HT1080 (cell line): Measurements from ENCODE around the gene TLCD2. TPM values are rescaled to one million over a fixed set of nuclear protein-coding genes. Genes with fewer than 3 reads are reported as not detected.

Experiments
- DNase-seq: peaks from one replicate; pipeline ENCODE4 v3.0.0-alpha.2; 2015; ENCODE audit warnings: low read depth
- total RNA-seq: library from RNA; depleted of rRNA; stranded (reverse); fragments of >200 nt; shearing (Covaris generic); gene quantifications from 2 replicates; pipeline ENCODE4 v1.2.3, GENCODE V29; 2014

The TLCD2 gene
- total RNA-seq, 1 experiment from 2014 or later = 0.64 TPM

DNA sequence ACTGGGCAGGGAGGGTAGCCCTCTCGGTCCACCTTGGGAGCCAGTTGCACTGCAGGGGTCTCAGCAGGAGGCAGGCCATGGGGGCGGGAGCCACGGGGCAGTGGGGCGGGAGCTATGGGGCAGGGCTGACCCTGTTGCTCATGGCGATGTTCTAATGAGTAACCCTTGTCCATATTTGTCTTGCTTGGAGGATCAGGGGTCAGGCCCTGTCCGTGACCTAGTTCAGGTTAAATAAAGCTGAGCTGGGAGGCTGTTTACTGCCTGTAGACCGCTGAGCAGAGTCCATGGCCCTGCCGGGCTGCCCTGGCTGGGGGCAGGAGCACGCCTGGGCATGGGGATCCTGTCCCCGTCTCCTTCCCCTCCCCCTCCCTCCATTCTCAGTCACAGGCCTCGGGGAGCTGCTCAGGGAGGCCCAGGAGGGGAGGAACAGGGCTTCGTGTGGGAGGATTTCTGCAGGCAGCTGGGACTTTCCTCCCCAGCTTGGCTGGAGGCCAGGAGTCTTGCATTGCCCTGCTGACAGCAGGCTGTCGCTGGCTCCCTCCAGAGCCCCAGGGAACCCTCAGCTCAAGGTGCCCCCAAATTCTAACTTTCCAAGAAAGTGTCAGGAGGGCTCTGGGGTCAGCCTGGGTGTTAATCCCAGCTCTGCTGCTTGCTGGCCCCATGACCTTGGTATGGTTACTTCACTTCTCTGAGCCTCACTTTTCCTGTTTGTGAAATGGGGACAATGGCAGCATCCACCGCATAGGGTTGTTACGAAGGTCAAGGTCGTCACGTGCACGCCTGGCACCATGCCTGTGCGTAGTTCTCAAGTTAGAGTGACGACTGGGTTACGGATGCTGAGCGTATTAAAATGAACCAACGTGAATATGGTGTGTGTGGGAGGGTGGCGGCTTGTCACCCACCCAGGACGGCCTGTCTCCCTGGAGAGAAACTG, 26.4 kb upstream of the TLCD2 start:
- peak; percentile 51 for DNase-seq

DNA sequence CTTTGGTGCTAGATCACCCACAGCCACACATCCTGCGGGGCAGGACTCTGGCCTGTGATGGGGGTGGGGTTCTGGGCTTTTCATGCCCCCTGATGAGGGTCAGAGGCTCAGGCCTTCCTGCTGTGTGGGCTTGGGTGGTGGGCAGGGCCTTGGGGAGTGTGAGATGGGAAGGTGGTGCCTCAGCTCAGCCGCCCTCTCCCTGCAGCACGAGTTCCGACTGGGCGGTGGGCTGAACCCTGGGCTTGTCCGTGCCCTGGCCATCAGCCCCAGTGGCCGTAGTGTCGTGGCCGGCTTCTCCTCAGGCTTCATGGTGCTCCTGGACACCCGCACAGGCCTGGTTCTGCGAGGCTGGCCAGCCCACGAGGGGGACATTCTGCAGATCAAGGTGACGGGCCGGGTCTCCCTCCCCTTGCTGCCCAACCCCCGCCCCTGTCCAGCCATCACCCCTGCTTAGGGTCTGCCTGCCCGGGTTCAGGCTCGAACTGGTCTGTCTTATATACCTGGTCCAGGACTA, 25.7 kb upstream of the TLCD2 start:
- DNase-seq = no peak

DNA sequence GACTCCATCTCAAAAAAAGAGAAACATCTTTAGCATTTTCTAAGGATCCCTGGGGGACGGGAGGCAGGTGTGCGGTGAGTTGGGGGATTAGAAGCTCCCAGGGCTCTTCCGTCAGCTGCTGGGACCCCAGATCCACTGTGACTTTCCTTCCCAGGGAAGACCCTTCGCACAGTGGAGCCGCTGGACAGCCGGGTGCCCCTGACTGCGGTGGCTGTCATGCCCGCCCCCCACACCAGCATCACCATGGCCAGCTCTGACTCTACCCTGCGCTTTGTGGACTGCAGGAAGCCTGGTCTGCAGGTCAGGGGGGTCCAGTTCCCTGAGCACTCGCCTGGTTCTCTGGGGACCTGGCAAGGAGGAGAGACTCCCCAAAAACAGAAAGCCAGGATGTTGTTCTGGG, 25.2 kb upstream of the TLCD2 start:
- no peak for DNase-seq

DNA sequence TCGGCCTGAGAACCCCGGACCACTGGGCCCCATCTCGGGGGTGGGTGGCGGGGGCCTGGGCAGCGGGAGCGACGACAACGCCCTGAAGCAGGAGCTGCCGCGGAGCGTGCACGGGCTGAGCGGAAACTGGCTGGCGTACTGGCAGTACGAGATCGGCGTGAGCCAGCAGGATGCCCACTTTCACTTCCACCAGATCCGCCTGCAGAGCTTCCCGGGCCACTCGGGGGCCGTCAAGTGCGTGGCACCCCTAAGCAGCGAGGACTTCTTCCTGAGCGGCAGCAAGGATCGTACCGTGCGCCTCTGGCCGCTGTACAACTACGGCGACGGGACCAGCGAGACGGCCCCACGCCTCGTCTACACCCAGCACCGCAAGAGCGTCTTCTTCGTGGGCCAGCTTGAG, 23.6 kb upstream of the TLCD2 start:
- no peak for DNase-seq

DNA sequence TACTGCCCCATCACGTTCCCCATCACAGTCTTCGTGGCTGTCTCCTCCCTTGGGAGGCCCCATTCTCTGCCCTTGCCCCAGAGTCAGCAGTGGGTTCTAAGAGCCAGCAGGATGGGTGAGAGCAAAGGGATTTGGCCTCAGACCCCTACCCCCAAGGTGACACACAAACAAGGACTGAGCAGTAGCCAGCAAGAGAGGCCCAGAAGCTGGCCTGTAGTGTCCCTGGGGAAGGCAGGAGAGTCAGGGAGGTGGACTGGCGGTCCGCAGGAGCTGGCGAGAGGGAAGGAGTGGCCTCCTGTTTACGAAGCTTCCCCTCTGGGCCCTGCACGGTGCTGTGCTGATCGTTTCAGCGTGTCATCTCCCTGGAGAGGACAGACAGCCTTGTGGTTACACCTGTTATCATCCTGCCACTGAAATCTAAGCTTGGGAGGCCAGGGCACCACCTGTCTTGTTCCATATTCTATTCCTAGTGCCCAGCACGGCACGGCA, 22.7 kb upstream of the TLCD2 start:
- no peak for DNase-seq

DNA sequence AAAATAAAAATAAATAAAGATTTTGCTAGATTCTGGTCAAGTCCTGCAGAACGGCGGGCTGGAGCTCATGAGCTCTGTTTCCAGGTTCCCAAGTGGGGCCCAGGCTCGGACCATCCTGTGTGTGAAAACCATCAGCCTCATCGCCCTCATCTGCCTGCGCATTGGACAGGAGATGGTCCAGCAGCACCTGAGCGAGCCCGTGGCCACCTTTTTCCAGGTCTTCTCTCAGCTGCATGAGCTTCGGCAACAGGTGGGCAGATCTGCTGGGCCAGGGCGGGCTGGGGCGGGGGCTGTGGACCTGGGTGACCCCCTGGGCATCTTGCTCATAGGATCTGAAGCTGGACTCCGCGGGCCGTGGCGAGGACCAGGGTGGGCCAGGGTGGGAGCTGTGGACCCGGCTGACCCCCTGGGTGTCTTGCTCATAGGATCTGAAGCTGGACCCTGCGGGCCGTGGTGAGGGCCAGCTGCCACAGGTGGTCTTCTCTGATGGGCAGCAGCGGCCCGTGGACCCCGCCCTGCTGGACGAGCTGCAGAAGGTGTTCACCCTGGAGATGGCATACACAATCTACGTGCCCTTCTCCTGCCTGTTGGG, 22.2 kb upstream of the TLCD2 start:
- no peak for DNase-seq

DNA sequence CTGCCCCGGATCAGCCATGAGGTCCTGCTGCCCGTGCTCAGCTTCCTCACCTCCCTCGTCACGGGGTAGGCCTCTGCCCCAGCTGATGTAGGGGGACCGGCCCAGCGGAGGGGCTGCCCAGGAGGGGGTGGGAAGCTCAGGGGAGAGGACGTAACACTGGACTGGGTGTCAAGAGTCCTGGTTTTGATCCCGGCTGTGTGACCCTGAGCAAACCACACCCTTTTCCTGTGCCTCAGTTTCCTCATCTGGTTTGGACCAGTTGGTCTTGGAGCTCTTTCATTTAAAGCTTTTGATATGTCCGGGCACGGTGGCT, 21.0 kb upstream of the TLCD2 start:
- DNase-seq = no peak

DNA sequence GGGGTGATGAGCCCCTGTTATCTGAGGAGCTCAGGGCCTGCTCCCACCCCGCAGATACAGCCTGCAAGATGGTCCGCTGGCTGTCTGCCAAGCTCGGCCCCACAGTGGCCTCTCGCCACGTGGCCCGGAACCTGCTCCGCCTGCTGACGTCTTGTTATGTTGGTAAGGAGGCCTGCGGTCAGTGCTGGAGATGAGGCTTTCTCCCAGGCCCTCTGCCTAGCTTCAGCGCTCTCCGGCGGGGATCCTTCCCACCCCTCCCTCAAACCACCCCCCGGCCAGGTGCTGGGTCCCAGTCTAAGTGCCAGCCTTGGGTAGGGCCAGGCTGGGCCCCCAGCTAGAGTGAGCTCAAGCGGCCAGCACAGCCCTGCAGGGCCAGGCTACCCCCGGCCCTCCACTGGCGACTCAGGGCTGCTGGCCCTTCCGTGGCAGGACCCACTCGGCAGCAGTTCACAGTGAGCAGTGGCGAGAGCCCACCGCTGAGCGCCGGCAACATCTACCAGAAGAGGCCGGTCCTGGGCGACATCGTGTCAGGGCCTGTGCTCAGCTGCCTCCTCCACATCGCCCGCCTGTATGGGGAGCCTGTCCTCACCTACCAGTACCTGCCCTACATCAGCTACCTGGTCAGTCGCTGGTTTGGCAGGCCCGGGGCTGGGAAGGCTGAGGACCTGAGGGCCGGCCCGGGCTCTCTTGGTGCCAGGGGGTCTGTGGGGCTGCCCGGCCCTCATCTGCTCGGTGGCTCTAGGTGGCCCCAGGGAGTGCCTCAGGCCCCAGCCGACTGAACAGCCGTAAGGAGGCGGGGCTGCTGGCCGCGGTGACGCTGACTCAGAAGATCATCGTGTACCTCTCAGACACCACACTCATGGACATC, 20.4 kb upstream of the TLCD2 start:
- DNase-seq = peak; percentile 72

DNA sequence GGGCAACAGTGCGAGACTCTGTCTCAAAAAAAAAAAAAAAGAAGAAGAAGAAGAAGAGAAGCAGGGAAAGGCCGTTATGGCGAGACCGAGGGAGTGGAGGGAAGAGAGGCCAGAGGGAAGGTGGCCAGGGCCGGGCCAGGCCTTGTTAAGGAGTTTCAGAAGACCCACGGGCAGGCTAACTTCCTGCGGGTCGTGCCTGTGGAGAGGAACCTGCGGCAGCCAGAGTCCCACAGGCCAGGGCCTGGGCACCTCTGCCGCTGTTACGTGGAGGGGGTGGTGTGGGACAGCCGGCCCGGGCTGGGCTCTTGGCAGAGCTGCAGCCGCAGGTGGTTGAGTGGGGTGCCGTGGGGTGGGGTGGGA, 19.8 kb upstream of the TLCD2 start:
- DNase-seq = no peak

DNA sequence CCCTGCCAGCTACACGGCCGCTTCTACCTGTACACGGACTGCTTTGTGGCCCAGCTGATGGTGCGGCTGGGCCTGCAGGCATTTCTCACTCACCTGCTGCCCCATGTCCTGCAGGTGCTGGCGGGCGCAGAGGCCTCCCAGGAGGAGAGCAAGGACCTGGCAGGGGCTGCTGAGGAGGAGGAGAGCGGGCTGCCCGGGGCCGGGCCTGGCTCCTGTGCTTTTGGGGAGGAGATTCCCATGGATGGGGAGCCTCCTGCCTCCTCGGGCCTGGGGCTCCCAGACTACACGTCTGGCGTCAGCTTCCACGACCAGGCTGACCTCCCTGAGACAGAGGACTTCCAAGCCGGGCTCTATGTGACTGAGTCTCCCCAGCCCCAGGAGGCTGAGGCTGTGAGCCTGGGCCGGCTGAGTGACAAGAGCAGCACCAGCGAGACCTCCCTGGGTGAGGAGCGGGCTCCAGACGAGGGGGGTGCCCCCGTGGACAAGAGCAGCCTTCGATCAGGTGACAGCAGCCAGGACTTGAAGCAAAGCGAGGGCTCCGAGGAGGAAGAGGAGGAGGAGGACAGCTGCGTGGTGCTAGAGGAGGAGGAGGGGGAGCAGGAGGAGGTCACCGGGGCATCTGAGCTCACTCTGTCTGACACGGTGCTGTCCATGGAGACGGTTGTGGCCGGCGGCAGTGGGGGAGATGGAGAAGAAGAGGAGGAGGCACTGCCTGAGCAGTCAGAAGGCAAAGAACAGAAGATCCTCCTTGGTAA, 17.9 kb upstream of the TLCD2 start:
- no peak for DNase-seq

DNA sequence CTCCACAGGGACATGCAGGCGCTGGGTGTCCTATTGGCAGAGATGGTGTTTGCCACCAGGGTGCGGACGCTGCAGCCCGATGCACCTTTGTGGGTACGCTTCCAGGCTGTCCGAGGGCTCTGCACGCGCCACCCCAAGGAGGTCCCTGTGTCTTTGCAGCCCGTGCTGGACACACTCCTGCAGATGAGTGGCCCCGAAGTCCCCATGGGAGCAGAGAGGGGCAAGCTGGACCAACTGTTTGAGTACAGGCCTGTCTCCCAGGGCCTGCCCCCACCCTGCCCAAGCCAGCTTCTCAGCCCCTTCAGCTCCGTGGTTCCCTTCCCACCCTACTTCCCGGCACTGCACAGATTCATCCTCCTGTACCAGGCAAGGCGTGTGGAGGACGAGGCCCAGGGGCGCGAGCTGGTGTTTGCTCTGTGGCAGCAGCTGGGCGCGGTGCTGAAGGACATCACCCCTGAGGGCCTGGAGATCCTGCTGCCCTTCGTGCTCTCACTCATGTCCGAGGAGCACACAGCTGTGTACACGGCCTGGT, 17.1 kb upstream of the TLCD2 start:
- DNase-seq = no peak

DNA sequence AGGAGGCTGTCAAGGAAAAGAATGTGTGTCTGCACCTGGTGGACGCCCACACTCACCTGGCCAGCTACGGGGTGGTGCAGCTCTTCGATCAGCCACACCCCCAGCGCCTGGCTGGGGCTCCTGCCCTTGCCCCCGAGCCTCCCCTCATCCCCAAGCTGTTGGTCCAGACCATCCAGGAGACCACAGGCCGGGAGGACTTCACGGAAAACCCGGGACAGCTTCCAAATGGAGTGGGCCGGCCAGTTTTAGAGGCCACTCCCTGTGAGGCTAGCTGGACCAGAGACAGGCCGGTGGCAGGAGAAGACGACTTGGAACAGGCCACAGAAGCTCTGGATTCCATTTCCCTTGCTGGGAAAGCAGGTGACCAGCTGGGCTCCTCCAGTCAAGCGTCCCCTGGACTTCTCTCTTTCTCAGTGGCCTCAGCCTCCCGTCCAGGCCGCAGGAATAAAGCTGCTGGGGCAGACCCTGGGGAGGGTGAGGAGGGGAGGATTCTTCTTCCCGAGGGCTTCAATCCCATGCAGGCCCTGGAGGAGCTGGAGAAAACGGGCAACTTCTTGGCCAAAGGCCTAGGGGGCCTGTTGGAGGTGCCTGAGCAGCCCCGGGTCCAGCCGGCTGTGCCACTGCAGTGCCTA, 16.6 kb upstream of the TLCD2 start:
- no peak for DNase-seq

DNA sequence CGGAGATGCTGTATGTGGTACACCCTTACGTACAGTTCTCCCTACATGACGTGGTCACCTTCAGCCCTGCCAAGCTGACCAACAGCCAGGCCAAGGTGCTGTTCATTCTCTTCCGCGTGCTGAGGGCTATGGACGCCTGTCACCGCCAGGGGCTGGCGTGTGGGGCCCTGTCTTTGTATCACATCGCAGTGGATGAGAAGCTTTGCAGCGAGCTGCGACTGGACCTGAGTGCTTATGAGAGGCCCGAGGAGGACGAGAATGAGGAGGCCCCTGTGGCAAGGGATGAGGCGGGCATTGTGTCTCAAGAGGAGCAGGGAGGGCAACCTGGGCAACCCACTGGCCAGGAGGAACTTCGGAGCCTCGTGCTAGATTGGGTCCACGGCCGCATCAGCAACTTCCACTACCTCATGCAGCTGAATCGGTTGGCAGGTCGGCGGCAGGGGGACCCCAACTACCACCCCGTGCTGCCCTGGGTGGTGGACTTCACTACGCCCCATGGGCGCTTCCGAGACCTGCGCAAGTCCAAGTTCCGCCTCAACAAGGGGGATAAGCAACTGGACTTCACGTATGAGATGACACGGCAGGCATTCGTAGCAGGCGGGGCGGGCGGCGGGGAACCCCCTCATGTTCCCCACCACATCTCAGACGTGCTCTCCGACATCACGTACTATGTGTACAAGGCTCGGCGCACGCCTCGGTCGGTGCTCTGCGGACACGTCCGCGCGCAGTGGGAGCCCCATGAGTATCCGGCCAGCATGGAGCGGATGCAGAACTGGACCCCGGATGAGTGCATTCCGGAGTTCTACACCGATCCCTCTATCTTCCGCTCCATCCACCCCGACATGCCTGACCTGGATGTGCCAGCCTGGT, 15.7 kb upstream of the TLCD2 start:
- DNase-seq = no peak

DNA sequence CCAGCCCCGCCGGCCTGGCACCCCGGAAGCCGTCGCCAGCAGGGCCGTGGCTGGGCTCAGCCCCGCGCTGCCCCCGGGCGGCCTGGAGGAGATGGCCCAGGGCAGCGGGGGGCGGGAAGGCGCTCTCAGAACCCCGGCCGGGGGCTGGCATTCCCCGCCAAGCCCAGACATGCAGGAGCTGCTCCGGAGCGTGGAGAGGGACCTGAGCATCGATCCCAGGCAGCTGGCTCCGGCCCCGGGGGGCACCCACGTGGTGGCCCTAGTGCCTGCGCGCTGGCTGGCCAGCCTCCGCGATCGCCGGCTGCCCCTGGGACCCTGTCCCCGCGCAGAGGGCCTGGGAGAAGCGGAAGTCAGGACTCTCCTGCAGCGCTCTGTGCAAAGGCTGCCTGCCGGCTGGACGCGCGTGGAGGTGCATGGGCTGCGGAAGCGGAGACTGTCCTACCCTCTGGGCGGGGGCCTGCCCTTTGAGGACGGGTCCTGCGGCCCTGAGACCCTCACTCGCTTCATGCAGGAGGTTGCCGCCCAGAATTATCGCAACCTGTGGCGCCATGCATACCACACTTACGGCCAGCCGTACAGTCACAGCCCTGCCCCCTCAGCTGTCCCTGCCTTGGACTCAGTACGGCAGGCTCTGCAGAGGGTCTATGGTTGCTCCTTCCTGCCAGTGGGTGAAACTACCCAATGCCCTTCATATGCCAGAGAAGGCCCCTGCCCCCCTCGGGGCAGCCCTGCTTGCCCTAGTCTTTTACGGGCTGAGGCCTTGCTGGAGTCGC, 14.9 kb upstream of the TLCD2 start:
- DNase-seq = no peak

DNA sequence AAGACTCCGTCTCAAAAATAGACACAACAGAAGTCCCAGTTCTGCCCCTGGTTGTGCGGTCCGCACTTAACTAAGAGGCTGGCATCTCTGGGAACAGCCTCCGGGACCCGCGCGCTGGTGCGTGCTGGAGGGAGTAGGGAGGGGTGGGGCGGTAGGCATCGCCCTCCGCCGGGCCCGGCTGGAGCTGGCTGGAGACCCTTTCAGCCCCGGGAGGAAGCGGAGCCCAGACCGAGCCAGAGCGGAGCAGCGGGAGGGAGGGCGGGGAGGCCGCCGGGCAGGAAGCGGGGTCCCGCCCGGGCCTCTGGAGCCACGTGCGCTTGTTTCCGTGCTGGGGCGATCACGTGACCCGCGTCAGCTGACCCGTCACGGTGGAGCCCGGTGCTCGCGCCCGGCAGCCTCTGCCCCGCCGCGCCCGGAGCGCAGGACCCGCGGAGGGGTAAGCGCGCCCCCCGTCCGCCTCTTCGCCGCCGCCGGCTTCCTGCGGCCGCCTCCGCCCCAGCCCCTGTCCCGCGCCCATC, 14.2 kb upstream of the TLCD2 start, which contains the start of gene WDR81:
TSS of gene WDR81 (plus strand) at position 354 of the 518 bp plus-strand sequence. CDS start 256 bp downstream, outside the sequence.
- DNase-seq = no peak

DNA sequence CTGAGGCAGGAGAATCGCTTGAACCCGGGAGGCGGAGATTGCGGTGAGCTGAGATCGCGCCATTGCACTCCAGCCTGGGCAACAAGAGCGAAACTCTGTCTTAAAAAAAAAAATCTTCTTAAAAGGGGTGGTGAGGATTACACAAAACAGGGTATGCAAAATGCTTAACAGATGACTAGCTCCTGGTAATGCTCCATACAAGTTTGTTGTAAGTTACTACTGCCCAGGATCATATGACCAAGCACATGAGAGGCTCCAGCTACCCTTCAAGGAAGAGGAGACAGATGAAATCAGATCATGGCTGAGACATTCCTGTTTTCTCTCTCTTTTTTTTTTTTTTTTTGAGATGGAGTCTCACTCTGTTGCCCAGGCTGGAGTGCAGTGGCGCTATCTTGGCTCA, 11.8 kb upstream of the TLCD2 start:
- peak; percentile 45 for DNase-seq

DNA sequence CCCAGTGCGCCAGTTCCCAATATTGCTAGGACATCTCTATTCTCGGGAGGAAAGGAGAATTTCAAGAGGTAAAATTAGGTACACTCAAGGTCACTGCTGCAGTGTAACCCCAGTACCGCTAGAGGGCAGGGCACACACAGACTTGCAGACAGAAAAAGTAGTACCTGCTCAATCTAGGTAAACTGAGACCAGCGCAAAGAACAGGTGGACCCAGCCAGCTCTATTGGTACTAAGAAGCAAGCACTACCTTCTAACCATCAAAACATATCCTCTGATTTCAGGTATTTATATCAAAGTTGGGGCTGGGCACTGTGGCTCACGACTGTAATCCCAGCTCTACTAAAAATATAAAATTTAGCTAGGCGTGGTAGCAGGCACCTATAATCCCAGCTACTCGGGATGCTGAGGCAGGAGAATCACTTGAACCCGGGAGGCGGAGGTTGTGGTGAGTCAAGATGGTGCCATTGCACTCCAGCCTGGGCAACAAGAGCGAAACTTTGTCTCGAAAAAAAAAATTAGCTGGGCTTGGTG, 10.7 kb upstream of the TLCD2 start:
- DNase-seq = peak; percentile 51
